GM19324 (cell line): ENCODE measurements around the gene RNF182.
"Not testable (repeated sequence)": the region's sequence is repeated elsewhere in the genome, so short reads cannot be mapped to it uniquely, and the experiment has no call there.

ENCODE experiments used
- ATAC-seq: cut with Tn5 transposase; IDR thresholded peaks from one replicate; pipeline ENCODE4 v1.9.1; 2021; ENCODE audit warnings: mild to moderate bottlenecking, moderate library complexity; ENCODE audit not compliant: unreplicated experiment, low FRiP score

RNF182 gene, protein sequence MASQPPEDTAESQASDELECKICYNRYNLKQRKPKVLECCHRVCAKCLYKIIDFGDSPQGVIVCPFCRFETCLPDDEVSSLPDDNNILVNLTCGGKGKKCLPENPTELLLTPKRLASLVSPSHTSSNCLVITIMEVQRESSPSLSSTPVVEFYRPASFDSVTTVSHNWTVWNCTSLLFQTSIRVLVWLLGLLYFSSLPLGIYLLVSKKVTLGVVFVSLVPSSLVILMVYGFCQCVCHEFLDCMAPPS

DNA sequence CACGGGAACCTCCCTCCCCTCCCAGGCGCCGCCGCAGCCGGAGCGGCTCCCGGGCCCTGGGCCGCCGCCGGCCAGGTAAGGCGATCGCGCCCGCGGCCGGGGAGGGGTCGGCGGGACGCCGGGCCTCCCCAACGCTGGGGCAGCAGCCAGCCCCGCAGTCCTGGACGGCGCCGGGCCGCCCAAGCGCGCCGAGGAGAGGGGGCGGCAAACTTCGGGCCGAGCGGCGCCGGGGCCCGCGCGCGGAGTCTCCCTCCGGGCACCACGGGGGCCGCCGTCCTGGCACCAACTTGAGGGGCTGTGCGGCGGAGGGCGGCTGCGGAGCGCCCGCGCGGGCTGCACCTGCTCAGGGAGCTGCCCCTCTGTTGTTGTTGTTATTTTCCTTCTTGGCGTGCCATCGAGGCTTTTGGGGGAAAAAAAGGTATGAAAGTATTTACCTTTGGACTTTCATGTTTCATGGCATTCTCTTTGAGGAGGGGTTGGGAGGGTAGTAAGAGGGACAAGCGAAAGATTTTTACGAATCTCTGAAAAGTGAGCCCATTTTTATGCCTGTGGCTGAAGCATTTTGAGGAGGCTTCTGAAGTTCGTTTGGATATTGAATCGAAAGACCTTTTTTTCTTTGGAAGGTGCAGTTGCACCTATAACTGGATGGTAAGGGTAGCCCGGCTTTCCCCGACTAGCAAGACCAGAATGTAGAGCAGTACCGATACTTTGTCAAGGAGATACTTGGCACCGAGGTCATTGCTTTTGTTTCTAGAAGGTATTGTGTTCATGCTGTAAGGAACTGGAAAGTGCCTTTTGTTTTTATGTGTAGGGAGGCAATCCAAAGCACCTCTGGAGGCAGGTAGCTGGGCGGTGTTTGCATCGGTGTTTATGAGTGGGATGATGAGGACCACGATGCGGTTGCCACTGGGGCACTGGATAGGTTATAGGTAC is at the start of gene RNF182:
Gene RNF182, plus strand, starts transcription at position 4 of the 933 bp plus-strand sequence. CDS start 52,168 bp downstream, outside the sequence.
- ATAC-seq, result no peak

DNA sequence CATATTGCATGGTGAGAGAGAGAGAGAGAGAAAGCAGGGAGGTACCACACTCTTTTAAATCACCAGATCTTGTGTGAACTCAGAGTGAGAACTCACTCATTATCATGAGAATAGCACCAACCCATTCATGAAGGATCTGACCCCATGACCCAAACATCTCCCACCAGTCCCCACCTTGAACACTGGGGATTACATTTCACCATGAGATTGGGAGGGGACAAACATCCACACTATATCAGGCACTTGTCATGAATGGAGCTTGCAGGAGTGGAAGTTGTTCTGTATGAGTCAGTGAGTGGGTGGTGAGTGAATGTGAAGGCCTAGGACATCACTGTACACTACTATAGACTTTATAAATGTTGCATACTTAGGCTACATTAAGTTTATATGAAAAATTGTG is 47.7 kb upstream of the RNF182 start:
- no peak for ATAC-seq

DNA sequence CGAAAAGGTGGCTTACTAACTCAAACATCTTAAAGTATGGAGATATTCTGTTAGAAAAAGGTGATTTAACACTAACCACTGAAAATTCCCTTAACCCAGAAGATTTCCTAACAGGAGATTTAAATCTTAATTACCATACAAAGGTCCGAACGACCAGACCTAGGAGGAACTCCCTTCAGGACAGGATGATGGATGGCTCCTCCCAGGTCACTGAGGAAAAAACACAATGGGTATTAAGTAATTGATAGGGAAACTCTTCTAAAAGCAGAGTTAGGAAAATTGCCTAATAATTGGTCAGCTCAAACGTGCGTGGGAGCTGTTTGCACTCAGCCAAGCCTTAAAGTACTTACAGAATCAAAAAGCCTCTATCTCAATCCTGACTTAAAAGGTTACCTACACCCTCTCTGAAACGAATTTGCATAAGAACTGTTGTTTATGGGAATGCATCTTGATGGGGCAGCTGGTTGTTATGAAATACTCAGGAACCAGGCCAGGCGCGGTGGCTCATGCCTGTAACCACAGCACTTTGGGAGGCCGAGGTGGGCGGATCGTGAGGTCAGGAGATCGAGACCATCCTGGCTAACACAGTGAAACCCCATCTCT is 44.6 kb upstream of the RNF182 start:
- ATAC-seq, result not testable (repeated sequence)

DNA sequence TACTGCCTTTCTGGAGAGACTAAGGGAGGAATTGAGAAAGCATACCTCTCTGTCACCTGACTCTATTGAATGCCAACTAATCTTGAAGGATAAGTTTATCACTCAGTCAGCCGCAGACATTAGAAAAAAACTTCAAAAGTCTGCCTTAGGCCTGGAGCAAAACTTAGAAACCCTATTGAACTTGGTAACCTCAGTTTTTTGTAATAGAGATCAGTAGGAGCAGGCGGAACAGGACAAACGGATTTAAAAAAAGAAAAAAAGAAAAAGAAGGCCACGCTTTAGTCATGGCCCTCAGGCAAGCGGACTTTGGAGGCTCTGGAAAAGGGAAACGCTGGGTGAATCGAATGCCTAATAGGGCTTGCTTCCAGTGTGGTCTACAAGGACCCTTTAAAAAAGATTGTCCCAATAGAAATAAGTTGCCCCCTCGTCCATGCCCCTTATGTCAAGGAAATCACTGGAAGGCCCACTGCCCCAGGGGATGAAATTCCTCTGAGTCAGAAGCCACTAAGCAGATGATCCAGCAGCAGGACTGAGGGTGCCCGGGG is 43.1 kb upstream of the RNF182 start:
- ATAC-seq, result no peak

- no peak for ATAC-seq
These were observed 40.8 kb upstream of the RNF182 start for GRCh38 chr6:13883966-13884365.

- no peak for ATAC-seq
These were observed 40.4 kb upstream of the RNF182 start for GRCh38 chr6:13884397-13884796.

DNA sequence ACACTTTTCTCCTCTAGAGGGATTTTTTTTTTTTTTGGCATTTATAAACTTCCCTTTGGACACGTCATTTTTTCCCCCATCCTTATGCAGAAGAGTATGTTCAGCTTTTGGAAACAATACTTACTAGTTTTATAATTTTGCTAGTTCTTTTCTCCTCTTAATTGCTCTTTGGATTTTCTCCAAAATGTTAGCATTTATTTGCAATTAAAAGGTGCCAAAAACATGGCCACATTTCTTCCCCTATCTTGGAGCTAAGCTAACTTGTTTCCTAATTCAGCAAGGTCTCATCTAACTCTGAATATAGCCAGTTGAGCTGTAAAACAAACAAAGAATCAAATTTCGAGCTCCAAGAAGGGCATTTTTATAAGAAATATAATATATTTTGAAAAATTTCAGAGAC is 39.2 kb upstream of the RNF182 start:
- no peak for ATAC-seq

GRCh38 chr6:13886949-13887348 is 37.8 kb upstream of the RNF182 start:
- no peak for ATAC-seq

- ATAC-seq, result no peak
These were observed 32.6 kb upstream of the RNF182 start for GRCh38 chr6:13892017-13892645.

- no peak for ATAC-seq
These were observed 21.8 kb upstream of the RNF182 start for GRCh38 chr6:13902922-13903321.

DNA sequence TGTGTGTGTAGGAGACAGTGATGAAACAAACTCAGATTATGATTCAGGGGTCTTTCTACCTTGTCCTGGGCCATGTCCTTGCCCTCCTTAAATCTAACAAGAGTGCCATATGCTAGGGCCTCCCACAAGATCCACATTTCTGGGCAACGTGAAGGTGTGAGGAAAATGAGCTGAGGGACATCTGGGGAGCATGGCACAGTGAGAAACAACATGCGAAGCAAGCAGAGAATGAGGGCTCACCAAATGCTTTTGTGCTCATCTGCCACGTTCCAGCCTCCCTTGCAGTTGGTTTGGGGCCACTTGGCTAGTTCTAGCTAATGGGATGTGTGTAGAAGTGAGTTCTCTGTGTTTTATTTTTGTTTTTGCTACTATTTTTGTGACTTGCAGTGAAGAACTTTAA is 21.4 kb upstream of the RNF182 start:
- ATAC-seq, result no peak

GRCh38 chr6:13907001-13907350 is 17.8 kb upstream of the RNF182 start:
- ATAC-seq, result no peak

DNA sequence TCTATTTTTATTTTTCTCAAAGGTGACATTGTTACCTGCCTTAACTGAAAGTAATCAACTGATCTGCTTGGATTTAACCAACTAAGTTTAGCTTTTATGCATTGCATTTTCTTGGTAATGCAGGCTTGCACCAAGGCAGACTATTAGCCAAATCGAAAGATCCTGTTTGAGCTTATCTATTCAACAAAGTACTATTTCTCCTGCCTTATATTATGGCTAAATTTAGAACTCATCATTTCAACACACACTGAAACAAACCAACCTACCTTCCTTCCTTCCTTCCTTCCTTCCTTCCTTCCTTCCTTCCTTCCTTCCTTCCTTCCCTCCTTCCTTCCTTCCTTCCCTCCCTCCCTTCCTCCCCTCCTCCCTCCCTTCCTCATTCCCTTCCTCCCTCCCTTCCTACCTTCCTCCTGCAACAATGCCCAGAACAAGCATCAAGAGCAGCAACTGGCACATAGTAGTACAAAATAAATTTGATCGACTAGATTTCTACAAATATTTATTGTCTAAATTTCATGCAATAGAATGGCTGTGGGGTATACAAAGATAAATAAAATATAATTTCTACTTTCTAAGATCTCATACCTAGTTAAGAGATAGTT is 17.0 kb upstream of the RNF182 start:
- ATAC-seq, result no peak

- no peak for ATAC-seq
These were observed 15.8 kb upstream of the RNF182 start for GRCh38 chr6:13908955-13909381.

- no peak for ATAC-seq
These were observed 14.3 kb upstream of the RNF182 start for GRCh38 chr6:13910443-13910842.

DNA sequence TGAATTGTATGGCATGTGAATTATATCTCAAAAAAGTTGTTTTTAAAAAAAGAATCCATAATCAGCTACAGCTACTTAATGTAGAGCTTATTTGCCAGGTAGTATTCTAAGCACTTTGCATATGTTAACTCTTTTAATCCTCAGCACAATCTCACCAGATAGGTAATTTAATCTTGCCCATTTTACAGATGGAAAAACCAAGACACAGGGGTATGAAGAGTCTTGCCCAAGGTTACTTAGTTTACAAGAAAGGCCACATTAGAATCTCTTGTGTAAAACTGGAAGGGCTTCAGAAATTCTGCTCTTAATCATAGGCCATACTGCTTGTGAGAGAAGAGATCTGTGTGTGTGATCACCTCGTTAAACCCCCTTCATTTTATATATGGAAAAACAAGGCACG is 13.4 kb upstream of the RNF182 start:
- ATAC-seq, result no peak

GRCh38 chr6:13913226-13914001 is 11.3 kb upstream of the RNF182 start:
- ATAC-seq, result no peak

- no peak for ATAC-seq
These were observed 10.4 kb upstream of the RNF182 start for GRCh38 chr6:13914351-13914750.

DNA sequence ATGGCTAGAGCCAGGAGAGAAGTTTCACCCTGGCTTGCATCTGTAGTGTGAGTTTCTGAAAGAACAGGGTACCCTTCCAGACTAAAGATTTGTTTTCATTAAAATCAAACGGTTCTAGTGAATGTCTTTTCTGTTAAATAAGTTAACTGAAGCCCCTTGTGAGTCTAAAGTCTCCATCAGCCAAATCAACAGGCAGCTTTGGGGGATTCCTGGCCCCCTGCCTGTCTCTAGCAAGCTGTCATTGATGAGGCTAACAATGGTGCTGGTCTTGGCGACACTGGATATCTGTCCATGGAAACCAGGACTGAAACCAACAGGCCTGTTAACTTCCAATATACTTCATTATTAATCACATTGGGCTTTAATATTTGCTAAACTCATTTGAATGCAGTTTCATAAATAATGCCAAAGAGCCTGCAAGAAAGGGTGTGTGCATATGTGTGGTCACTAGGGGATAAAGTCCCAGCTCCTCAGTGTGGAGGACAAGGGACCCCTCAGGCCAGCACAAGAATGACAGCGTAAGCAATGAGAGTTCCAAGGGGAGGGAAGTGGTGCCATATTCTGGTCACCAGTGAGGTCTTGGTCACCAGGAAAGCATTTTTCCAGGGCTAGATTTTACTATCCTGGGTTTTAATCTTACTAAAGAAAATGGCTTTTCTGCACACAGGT is 9.1 kb upstream of the RNF182 start:
- no peak for ATAC-seq
